Spleen (tissue), 7 donors: ENCODE measurements around the gene PCTP.

Experiments used
- CTCF ChIP-seq, 11 experiments: fragments of 200-600 bp in 7 of 11; fragments of 450-650 bp in 4 of 11; sonication (generic) in 4 of 11; IDR thresholded peaks in 8 of 11; conservative IDR thresholded peaks in 3 of 11; 1 replicate in 7 of 11; 2 replicates in 4 of 11; pipeline versions ENCODE4 v1.4.0 to v1.8.0; 2016 to 2021; ENCODE audit warnings: antibody characterized with exemption in 11 of 11, inconsistent platforms in 4 of 11, mild to moderate bottlenecking in 1 of 11
- POLR2A ChIP-seq, 3 donors: fragments of 450-650 bp; IDR thresholded peaks; one replicate each; pipeline ENCODE4 v1.5.1; 2017; ENCODE audit warnings: antibody characterized with exemption in 3 of 3, mild to moderate bottlenecking in 1 of 3
- POLR2AphosphoS5 ChIP-seq, 3 donors: sonication (generic); formaldehyde crosslinking; IDR thresholded peaks; one replicate each; pipeline ENCODE4 v1.5.1; 2017; ENCODE audit warnings: antibody characterized with exemption in 3 of 3
- donor health status: DM: no; HTN: no; CAD: no; lungs with moderate emphysema.
- donor health status: DM: no; HTN: no; CAD: no.
- donor health status: DM: no; HTN: no; CAD: no.

- TF ChIP-seq CTCF (IDR thresholded peaks at IDR 0.05 in 8 of 11, conservative IDR thresholded peaks at IDR 0.05 in 3 of 11) (no peak), POLR2A (IDR thresholded peaks at IDR 0.05) (no peak), POLR2AphosphoS5 (IDR thresholded peaks at IDR 0.05) (no peak)
Observed at GRCh38 chr17:55741356-55741700, 9.5 kb upstream of the PCTP start.
